ENCODE results near the gene KBTBD6. TPM values are rescaled to one million over a fixed set of nuclear protein-coding genes. Genes with fewer than 3 reads are reported as not detected.
"Not testable (repeated sequence)": the region's sequence is repeated elsewhere in the genome, so short reads cannot be mapped to it uniquely, and the experiment has no call there.

Gene KBTBD6
- total RNA-seq (ENCODE audit: low replicate concordance), result 7.1 and 18.4 TPM in 2 replicates
- long read RNA-seq, full-length matches to known transcripts, result 60 of 60 reads
- long read RNA-seq, partial matches to known transcripts, result 0 of 60 reads
- long read RNA-seq, other reads (novel, unspliced or antisense), result 0 of 60 reads

GRCh38 chr13:41132512-41133152 is at the start of gene KBTBD6:
TSS of gene KBTBD6 (minus strand) at chr13:41132802. CDS start at chr13:41132511, 291 bp downstream.
- Mint-ChIP-seq H3K27me3 (no peaks in the 10 kb centered on the region), H3K4me3 (peak within 1 kb of the TSS; percentile 99), H3K27ac (peak within 1 kb of the TSS; percentile 96), H3K36me3 (peaks cover 22% of the 10 kb centered on the region), H3K4me1 (ENCODE audit: unreplicated experiment) (peaks cover 32% of the 10 kb centered on the region), H3K9me3 (peaks cover 4% of the 10 kb centered on the region)
- TF ChIP-seq CTCF (conservative IDR thresholded peaks at IDR 0.05), result no peak
- peak; percentile 95 for DNase-seq (ENCODE audit: extremely low spot score, unreplicated experiment)

- Mint-ChIP-seq H3K27ac (no peak overlapping the region), H3K4me1 (ENCODE audit: unreplicated experiment) (no peaks in the 10 kb centered on the region), H3K27me3 (no peaks in the 10 kb centered on the region), H3K36me3 (no peaks in the 10 kb centered on the region), H3K4me3 (no peak overlapping the region), H3K9me3 (no peaks in the 10 kb centered on the region)
- TF ChIP-seq CTCF (conservative IDR thresholded peaks at IDR 0.05), result no peak
- DNase-seq (ENCODE audit: extremely low spot score, unreplicated experiment), result no peak
These were observed 49.6 kb upstream of the KBTBD6 start for GRCh38 chr13:41182231-41182630.

- Mint-ChIP-seq H3K9me3 (peaks cover 1% of the 10 kb centered on the region), H3K27ac (no peak overlapping the region), H3K27me3 (no peaks in the 10 kb centered on the region), H3K4me1 (ENCODE audit: unreplicated experiment) (no peaks in the 10 kb centered on the region), H3K36me3 (peaks cover 5% of the 10 kb centered on the region), H3K4me3 (no peak overlapping the region)
- no peak for TF ChIP-seq CTCF (conservative IDR thresholded peaks at IDR 0.05)
- no peak for DNase-seq (ENCODE audit: extremely low spot score, unreplicated experiment)
These were observed 47.1 kb upstream of the KBTBD6 start for GRCh38 chr13:41179593-41180250.

GRCh38 chr13:41178040-41178439 is 45.4 kb upstream of the KBTBD6 start:
- TF ChIP-seq CTCF (conservative IDR thresholded peaks at IDR 0.05), result no peak
- Mint-ChIP-seq H3K27me3 (no peaks in the 10 kb centered on the region), H3K27ac (no peak overlapping the region), H3K4me1 (ENCODE audit: unreplicated experiment) (no peaks in the 10 kb centered on the region), H3K9me3 (peaks cover 4% of the 10 kb centered on the region), H3K36me3 (peaks cover 5% of the 10 kb centered on the region), H3K4me3 (no peak overlapping the region)
- no peak for DNase-seq (ENCODE audit: extremely low spot score, unreplicated experiment)

- Mint-ChIP-seq H3K9me3 (peaks cover 4% of the 10 kb centered on the region), H3K4me1 (ENCODE audit: unreplicated experiment) (no peaks in the 10 kb centered on the region), H3K27me3 (no peaks in the 10 kb centered on the region), H3K36me3 (peaks cover 5% of the 10 kb centered on the region), H3K4me3 (no peak overlapping the region), H3K27ac (no peak overlapping the region)
- no peak for DNase-seq (ENCODE audit: extremely low spot score, unreplicated experiment)
- no peak for TF ChIP-seq CTCF (conservative IDR thresholded peaks at IDR 0.05)
These were observed 45.0 kb upstream of the KBTBD6 start for GRCh38 chr13:41177616-41178015.

GRCh38 chr13:41175576-41175975 is 43.0 kb upstream of the KBTBD6 start:
- not testable (repeated sequence) for H3K4me3 Mint-ChIP-seq; H3K9me3 Mint-ChIP-seq; DNase-seq (ENCODE audit: extremely low spot score, unreplicated experiment); H3K4me1 Mint-ChIP-seq (ENCODE audit: unreplicated experiment); H3K27ac Mint-ChIP-seq; H3K36me3 Mint-ChIP-seq; H3K27me3 Mint-ChIP-seq

Data from type B pancreatic cell (in vitro differentiated cells).